NOMO-1 treated with DMSO at 0.1 percent for 48 hours (cell line): ENCODE data around the gene MDN1.
"Not testable (repeated sequence)": the region's sequence is repeated elsewhere in the genome, so short reads cannot be mapped to it uniquely, and the experiment has no call there.

Experiments used
- DNase-seq: peaks from one replicate; lab custom pipeline; 2025; ENCODE audit not compliant: unreplicated experiment; lab: John Stamatoyannopoulos, UW

MDN1 gene

DNA sequence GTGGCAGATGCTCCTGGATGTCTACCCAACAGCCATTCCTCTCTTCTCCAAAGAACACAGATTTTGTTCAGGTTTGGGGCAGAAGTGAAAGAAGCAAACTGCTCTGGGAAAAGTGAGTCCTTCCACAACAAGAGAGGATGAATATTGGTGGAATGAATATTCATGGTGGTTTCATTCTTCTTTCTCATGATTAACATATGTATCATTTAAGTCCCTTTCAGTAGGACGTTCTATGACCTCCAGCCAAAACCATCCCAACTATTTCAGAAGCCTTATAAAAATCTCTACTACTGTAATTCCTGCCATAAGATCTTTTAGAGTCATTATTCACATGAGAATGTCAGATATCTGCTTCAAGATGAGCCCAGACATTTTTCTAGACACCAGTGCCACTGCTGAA lies 44.4 kb downstream of the MDN1 start:
- no peak for DNase-seq

- DNase-seq = no peak
Measured at GRCh38 chr6:89769572-89769971, 50.0 kb downstream of the MDN1 start.

DNA sequence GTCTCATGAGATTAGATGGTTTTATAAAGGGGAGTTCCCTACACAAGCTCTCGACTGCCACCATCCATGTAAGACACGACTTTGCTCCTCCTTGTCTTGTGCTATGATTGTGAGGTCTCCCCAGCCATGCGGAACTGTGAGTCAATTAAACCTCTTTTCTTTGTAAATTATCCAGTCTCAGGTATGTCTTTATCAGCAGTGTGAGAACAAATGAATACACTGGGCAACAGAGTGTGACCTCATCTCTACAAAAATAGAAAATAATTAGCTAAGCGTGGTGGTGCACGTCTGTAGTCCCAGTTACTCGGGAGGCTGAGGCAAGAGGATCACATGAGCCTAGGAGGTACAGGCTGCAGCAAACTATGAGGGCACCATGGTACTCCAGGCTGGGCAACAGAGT lies 51.3 kb downstream of the MDN1 start:
- no peak for DNase-seq

- DNase-seq = no peak
Measured at GRCh38 chr6:89763550-89763949, 56.0 kb downstream of the MDN1 start.

- no peak for DNase-seq
Measured at GRCh38 chr6:89758830-89759229, 60.8 kb downstream of the MDN1 start.

DNA sequence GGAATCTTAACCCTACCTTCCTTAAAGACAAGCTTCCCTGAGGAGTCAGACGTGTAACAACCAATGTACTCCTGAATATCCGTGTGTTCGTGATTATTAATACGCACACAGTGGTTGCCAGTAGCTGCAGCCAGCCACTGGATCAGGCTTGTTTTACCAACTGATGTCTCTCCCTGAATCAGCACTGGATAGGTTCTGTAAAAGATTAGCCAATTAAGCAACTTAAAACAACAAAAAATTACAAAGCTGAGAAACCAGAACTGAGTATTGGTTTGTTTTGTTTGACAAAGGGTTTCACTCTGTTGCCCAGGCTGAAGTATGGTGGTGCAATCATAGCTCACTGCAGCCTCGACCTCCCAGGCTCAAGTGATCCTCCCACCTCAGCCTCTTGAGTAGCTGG lies 69.3 kb downstream of the MDN1 start:
- DNase-seq = no peak

GRCh38 chr6:89749918-89750317 lies 69.7 kb downstream of the MDN1 start:
- DNase-seq = no peak

- no peak for DNase-seq
Measured at GRCh38 chr6:89745716-89746115, 73.9 kb downstream of the MDN1 start.

DNA sequence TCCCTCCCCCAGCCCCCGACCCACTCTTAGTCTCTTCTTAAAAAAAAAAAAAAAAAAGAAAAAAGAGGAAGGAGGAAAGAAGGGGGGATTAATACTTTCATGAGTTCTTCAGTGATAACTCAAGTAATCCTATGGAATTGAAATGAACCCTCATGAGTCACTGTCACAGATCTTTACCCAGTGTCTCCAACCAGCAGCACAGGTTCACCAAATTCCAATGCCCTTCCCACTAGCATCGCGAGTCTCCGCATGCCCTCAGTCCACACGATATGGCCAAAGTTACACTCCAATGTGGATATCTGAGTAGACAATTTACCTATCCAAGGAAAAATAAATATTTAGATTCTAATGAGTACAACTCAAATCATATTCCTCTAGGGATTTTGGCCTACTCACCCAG lies 74.5 kb downstream of the MDN1 start:
- no peak for DNase-seq

GRCh38 chr6:89736893-89737292 lies 82.7 kb downstream of the MDN1 start:
- DNase-seq = peak; percentile 38

GRCh38 chr6:89734526-89734925 lies 85.1 kb downstream of the MDN1 start:
- no peak for DNase-seq

DNA sequence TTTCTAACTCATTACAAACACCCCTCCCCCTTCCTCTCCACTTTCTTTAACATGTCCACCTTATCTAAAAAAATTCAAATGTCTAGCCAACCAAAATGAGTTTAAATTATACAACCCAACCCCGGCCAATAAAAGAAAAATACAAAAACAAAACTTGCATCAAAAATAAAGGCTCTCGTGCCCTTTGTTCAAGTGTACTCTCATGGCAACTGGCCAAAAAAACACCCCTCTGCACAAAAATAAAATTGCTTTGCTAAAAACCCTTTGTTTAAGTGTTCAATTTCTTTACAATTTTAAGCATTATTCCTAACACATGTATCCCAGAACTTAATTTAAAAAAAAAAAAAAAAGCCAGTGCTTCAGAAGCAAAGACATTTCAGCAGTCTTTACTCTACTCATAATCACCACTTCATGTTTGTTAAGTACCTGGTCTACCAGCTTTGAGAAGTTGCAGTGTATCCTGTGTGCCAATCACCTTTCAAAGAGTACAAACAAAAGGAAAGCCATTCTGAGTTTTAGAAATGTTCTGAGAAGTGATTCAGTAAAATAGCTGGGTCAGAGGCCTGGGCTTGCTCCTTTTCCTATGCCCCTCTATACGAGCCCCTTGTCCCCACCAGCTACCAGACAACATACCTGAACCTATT lies 87.5 kb downstream of the MDN1 start:
- DNase-seq = no peak

GRCh38 chr6:89731262-89731661 lies 88.3 kb downstream of the MDN1 start:
- not testable (repeated sequence) for DNase-seq

- no peak for DNase-seq
Measured at GRCh38 chr6:89729818-89730217, 89.8 kb downstream of the MDN1 start.

DNA sequence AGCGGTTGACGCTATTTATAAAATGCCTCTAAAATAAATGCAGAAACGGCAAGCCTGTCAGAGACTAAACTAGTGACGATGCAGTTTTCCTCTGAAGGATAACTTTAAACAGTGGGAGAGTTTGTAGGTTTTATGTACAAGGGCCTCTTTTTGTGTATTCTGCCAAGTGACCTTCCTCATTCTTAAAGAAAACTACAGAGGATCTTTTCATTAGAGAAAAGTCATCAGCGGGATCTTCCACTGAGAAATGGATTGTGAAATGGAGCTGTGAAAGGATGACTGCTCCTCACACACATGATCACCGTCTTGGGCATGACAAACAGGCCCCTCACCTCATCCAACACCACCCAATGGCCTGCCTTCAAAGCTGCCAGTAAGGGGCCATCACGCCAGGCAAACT lies 92.1 kb downstream of the MDN1 start:
- peak; percentile 49 for DNase-seq

DNA sequence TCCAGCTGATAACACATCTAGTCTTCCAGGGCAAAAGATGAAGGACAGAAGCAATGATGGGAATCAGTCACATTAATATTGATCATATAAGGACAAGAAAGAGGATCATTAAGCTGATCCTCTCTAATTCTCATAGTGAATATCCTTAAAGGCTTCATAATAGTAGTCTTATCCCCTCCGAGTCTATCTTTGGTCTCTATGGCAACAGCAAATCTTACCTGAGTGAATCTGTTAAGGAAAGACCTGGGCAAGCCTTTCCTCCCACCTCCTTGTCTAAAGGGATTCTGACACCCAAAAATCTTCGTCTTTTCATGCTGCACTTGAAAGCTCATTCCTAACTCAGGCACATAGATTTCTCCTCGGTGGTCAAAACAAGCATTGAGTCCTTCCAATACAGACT lies 94.6 kb downstream of the MDN1 start:
- DNase-seq = no peak

DNA sequence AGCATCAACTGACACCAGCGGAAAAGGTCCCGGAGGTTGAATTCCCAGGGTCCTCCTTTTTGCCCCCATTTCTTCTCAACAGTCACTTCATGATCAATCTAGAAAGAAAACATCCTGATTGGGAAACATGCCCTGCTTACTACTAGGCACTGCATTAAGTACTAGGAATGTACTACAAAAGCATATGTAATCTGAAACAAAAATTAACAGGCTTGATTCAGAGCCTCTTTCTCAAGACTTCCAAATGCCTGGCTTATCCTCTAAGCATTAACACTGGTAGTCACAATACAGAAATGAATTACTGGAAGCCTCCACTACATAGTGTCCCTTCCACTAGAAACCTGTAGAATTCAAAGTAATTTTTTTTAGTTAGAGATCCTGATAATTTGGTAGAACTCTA lies 96.5 kb downstream of the MDN1 start:
- DNase-seq = no peak

GRCh38 chr6:89716532-89716931 lies 103.1 kb downstream of the MDN1 start:
- DNase-seq = no peak

DNA sequence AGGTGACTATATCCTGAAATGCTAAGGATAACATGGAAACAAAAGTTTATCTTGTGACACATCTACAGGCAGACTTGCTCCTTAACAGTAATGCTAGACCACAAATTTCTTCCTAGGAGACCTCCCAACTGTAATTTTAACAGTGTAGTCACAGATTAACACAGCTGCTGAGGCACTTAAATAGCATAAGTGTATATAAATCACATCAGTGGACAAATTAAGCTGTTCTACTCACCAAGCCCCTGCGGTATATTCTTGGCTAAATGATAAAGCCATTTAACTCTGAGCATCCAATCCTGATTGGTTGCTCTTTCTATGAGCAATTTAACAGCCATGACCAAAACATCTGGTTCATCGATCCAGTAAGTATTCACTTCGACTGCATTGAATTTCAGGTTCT lies 107.8 kb downstream of the MDN1 start:
- DNase-seq = no peak

GRCh38 chr6:89708316-89708715 lies 111.3 kb downstream of the MDN1 start:
- DNase-seq = no peak

DNA sequence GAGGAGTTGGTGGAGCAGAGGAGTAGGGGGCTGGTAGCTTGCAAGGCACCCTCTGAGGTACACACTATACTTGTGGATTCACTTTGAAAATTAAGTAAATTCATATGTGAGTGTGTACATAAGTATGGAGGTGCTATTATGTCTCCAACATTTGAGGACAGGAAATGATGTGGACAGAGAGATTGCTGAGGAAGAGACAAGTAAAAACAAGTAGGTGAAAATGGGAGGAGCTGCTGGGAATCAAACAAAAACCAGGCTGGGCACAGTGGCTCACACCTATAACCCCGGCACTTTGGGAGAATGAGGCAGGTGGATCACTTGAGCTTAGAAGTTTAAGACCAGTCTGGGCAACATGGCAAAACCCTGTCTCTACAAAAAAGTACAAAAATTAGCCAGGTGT lies 111.8 kb downstream of the MDN1 start:
- no peak for DNase-seq

GRCh38 chr6:89706121-89706520 lies 113.5 kb downstream of the MDN1 start:
- DNase-seq = no peak

DNA sequence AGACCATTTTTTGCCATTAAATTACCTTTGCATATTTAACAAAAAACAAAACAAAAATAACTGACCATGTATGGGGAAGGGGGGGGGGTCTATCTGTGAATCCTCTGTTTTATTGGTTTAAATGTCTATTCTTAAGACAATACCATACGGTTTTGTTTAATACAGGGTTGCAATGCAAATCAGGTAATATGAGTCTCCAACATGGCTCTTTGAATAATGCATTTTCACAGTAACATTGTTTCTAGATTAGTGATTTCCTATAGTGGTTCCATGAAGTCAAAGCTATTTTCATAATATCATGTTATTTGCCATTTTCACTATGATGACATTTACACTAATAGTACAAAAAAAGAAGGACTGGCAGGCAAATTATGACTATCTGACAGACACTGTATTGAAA lies 116.3 kb downstream of the MDN1 start:
- DNase-seq = no peak

DNA sequence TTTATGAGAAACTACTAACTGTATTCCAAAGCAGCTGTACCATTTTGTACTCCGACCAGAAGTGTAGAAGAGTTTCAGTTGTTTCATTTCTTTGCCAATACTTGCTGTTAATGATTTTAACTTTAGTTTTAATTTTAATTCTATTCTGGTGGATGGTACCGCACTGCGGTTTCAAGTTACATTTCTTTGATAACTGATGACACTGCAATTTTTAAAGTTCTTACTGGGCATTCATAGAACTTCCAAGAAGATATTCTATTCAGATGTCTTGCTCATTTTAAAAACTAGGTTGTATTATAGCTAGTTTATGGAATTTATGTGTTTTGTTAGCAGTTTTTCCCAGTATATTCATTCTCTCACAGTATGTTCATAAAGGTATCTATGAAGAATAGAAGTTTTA lies 117.2 kb downstream of the MDN1 start:
- no peak for DNase-seq
